HG03066 (cell line): ENCODE data around the gene ZNF689.
A peak's percentile ranks its signal among the peaks of the same experiment; 100 is the strongest.

Experiments used
- ATAC-seq: cut with Tn5 transposase; IDR thresholded peaks from one replicate; pipeline ENCODE4 v1.9.1; 2021; ENCODE audit warnings: low read depth; ENCODE audit not compliant: unreplicated experiment

Gene ZNF689

GRCh38 chr16:30567160-30567990 lies 42.8 kb downstream of the ZNF689 start:
- no peak for ATAC-seq

- ATAC-seq: no peak
These were observed 43.7 kb downstream of the ZNF689 start for GRCh38 chr16:30566531-30566930.

- no peak for ATAC-seq
These were observed 44.2 kb downstream of the ZNF689 start for GRCh38 chr16:30565984-30566383.

- no peak for ATAC-seq
These were observed 44.7 kb downstream of the ZNF689 start for GRCh38 chr16:30565526-30565925.

GRCh38 chr16:30562021-30562420 lies 48.2 kb downstream of the ZNF689 start:
- ATAC-seq: no peak

GRCh38 chr16:30561089-30561816 lies 48.9 kb downstream of the ZNF689 start:
- ATAC-seq: no peak

GRCh38 chr16:30559690-30560089 lies 50.5 kb downstream of the ZNF689 start:
- ATAC-seq: no peak

GRCh38 chr16:30558789-30559377 lies 51.3 kb downstream of the ZNF689 start:
- ATAC-seq: no peak

- ATAC-seq: peak; percentile 84
These were observed 52.0 kb downstream of the ZNF689 start, which contains the start of gene ZNF764 for GRCh38 chr16:30557957-30558788. Gene ZNF764, minus strand, starts transcription at chr16:30558374. Its CDS starts 192 bp downstream, at chr16:30558182.

- no peak for ATAC-seq
These were observed 52.6 kb downstream of the ZNF689 start for GRCh38 chr16:30557707-30557956.

GRCh38 chr16:30556125-30556473 lies 54.1 kb downstream of the ZNF689 start:
- ATAC-seq: no peak

- ATAC-seq: no peak
These were observed 54.7 kb downstream of the ZNF689 start for GRCh38 chr16:30555315-30556124.

GRCh38 chr16:30554557-30555314 lies 55.5 kb downstream of the ZNF689 start:
- no peak for ATAC-seq

GRCh38 chr16:30553393-30553899 lies 56.7 kb downstream of the ZNF689 start:
- ATAC-seq: no peak

GRCh38 chr16:30552956-30553355 lies 57.2 kb downstream of the ZNF689 start:
- ATAC-seq: no peak
